Fibroblast of skin of right biceps (primary cell): ENCODE measurements around the gene KCNIP3.
"Not testable (repeated sequence)": the region's sequence is repeated elsewhere in the genome, so short reads cannot be mapped to it uniquely, and the experiment has no call there.

Experiments
- DNase-seq: peaks from one replicate; pipeline ENCODE4 v3.0.0-alpha.2; 2013

Gene KCNIP3

GRCh38 chr2:95427196-95427867 lies 130.2 kb downstream of the KCNIP3 start:
- DNase-seq, result not testable (repeated sequence)

GRCh38 chr2:95429748-95430467 lies 132.8 kb downstream of the KCNIP3 start:
- not testable (repeated sequence) for DNase-seq

- DNase-seq, result not testable (repeated sequence)
Observed at GRCh38 chr2:95433373-95433772, 136.2 kb downstream of the KCNIP3 start.

- not testable (repeated sequence) for DNase-seq
Observed at GRCh38 chr2:95433973-95434372, 136.8 kb downstream of the KCNIP3 start.

GRCh38 chr2:95434507-95435076 lies 137.4 kb downstream of the KCNIP3 start:
- DNase-seq, result peak; percentile 86

GRCh38 chr2:95435162-95435871 lies 138.2 kb downstream of the KCNIP3 start:
- not testable (repeated sequence) for DNase-seq
